ENCODE results near the gene CBX4. TPM values are rescaled to one million over a fixed set of nuclear protein-coding genes. Genes with fewer than 3 reads are reported as not detected.

CBX4 gene
- total and polyA plus RNA-seq, 2 of the 13 experiments (the other 11 are each of a cell fraction or from before 2014, with no cell fraction given), result 25.8 to 50.8 TPM

DNA sequence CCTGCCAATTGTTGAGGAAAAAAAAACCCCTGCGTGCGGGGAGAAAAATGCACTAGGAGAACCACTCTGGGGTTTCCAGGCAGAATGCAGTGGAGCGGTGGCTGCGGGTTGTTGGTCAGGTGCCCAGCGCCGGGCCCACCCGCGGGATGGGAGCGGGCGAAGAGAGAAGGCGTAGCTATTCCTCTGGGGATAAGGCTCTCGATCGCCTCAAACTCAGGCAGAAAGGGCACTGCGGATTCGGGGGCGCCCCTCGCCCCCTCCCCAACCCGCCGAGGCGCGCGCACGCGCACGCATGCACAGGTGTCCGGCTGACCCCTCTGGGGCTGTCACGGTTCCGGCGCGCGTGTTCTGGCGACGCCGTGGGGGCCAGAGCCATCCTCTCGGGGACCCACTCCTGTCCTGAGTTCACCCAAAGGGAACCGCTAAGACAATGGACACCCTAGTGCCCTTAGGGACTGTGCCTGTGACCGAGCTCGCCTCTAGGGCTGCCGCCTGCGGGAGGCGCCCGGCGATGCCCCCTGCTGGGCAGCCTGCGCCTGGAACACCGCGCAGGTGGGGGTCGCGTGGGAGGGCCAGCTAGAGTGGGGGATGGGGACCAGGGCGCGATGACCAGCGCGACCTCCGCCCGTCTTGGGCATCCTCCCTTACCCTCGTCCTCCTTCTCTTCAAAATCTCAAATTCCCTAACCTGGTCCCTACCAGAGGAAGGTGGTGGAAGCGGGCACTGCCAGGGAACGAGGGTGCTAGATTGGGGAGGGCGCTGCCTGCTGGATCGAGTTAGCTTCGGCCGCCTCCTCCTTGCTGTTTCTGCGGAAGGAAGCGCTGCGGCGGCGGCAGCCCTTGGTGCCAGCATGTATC is 28.0 kb downstream of the CBX4 start (continued):
- TF ChIP-seq, protein P1, sequence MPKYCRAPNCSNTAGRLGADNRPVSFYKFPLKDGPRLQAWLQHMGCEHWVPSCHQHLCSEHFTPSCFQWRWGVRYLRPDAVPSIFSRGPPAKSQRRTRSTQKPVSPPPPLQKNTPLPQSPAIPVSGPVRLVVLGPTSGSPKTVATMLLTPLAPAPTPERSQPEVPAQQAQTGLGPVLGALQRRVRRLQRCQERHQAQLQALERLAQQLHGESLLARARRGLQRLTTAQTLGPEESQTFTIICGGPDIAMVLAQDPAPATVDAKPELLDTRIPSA (CRISPR knock-in tag; IDR thresholded peaks at IDR 0.05; ENCODE audit: borderline replicate concordance), result no peak
- TF ChIP-seq CEBPG (CRISPR knock-in tag; IDR thresholded peaks at IDR 0.05) (no peak), SRSF4 (IDR thresholded peaks at IDR 0.05; ENCODE audit: low read depth, low read length, poor library complexity, severe bottlenecking) (no peak), HOXA9 (CRISPR knock-in tag; IDR thresholded peaks at IDR 0.05; ENCODE audit: borderline replicate concordance) (no peak), HCFC1 (IDR thresholded peaks at IDR 0.05; ENCODE audit: low read depth, low read length) (no peak), SMAD3 (CRISPR knock-in tag; IDR thresholded peaks at IDR 0.05) (0 out of 2 replicates have a peak, but pooled peaks have one; percentile 38), TBX3 (IDR thresholded peaks at IDR 0.05; ENCODE audit: borderline replicate concordance) (no peak), CC2D1A (CRISPR knock-in tag; IDR thresholded peaks at IDR 0.05) (no peak), ZNF296 (CRISPR knock-in tag; conservative IDR thresholded peaks at IDR 0.05) (peak; percentile 69; the same call in 1 of the 2 replicates), ZNF484 (CRISPR knock-in tag; IDR thresholded peaks at IDR 0.05; ENCODE audit: borderline replicate concordance, low read depth) (no peak), ADNP (CRISPR knock-in tag; IDR thresholded peaks at IDR 0.05) (no peak; the same call in 1 of the 2 replicates), POGZ (CRISPR knock-in tag; IDR thresholded peaks at IDR 0.05) (no peak), SAFB2 (CRISPR knock-in tag; IDR thresholded peaks at IDR 0.05; ENCODE audit: borderline replicate concordance, low read depth) (peak; percentile 30; the same call in 1 of the 2 replicates), ZNF260 (CRISPR knock-in tag; IDR thresholded peaks at IDR 0.05; ENCODE audit: borderline replicate concordance, low read depth) (no peak), TOPORS (CRISPR knock-in tag; IDR thresholded peaks at IDR 0.05) (peak; percentile 68; the same call in 1 of the 2 replicates), NAIF1 (CRISPR knock-in tag; IDR thresholded peaks at IDR 0.05; ENCODE audit: borderline replicate concordance) (peak; percentile 63; the same call in 1 of the 2 replicates)
- TF ChIP-seq, protein P2, sequence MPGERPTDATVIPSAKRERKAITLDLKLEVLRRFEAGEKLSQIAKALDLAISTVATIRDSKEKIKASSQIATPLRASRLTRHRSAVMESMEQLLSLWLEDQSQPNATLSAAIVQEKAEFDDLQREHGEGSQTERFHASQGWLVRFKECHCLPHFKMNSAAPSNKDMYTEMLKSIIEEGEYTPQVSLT (CRISPR knock-in tag; IDR thresholded peaks at IDR 0.05; ENCODE audit: borderline replicate concordance, low read depth), result no peak
- TF ChIP-seq, protein P3, sequence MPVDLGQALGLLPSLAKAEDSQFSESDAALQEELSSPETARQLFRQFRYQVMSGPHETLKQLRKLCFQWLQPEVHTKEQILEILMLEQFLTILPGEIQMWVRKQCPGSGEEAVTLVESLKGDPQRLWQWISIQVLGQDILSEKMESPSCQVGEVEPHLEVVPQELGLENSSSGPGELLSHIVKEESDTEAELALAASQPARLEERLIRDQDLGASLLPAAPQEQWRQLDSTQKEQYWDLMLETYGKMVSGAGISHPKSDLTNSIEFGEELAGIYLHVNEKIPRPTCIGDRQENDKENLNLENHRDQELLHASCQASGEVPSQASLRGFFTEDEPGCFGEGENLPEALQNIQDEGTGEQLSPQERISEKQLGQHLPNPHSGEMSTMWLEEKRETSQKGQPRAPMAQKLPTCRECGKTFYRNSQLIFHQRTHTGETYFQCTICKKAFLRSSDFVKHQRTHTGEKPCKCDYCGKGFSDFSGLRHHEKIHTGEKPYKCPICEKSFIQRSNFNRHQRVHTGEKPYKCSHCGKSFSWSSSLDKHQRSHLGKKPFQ (CRISPR knock-in tag; IDR thresholded peaks at IDR 0.05; ENCODE audit: insufficient replicate concordance), result no peak
- TF ChIP-seq, protein P4, sequence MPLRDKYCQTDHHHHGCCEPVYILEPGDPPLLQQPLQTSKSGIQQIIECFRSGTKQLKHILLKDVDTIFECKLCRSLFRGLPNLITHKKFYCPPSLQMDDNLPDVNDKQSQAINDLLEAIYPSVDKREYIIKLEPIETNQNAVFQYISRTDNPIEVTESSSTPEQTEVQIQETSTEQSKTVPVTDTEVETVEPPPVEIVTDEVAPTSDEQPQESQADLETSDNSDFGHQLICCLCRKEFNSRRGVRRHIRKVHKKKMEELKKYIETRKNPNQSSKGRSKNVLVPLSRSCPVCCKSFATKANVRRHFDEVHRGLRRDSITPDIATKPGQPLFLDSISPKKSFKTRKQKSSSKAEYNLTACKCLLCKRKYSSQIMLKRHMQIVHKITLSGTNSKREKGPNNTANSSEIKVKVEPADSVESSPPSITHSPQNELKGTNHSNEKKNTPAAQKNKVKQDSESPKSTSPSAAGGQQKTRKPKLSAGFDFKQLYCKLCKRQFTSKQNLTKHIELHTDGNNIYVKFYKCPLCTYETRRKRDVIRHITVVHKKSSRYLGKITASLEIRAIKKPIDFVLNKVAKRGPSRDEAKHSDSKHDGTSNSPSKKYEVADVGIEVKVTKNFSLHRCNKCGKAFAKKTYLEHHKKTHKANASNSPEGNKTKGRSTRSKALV (CRISPR knock-in tag; IDR thresholded peaks at IDR 0.05), result peak; percentile 94
- TF ChIP-seq, protein P5, sequence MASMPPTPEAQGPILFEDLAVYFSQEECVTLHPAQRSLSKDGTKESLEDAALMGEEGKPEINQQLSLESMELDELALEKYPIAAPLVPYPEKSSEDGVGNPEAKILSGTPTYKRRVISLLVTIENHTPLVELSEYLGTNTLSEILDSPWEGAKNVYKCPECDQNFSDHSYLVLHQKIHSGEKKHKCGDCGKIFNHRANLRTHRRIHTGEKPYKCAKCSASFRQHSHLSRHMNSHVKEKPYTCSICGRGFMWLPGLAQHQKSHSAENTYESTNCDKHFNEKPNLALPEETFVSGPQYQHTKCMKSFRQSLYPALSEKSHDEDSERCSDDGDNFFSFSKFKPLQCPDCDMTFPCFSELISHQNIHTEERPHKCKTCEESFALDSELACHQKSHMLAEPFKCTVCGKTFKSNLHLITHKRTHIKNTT (CRISPR knock-in tag; IDR thresholded peaks at IDR 0.05), result no peak
